CD4-positive, alpha-beta T cell treated with Interleukin-21 for 1 hour (primary cell): ENCODE results near the gene EXOSC1.
"Not testable (repeated sequence)": the region's sequence is repeated elsewhere in the genome, so short reads cannot be mapped to it uniquely, and the experiment has no call there.

Experiments
- DNase-seq: peaks from one replicate; pipeline ENCODE4 v3.0.0-alpha.2; 2020

Gene EXOSC1, protein sequence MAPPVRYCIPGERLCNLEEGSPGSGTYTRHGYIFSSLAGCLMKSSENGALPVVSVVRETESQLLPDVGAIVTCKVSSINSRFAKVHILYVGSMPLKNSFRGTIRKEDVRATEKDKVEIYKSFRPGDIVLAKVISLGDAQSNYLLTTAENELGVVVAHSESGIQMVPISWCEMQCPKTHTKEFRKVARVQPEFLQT

DNA sequence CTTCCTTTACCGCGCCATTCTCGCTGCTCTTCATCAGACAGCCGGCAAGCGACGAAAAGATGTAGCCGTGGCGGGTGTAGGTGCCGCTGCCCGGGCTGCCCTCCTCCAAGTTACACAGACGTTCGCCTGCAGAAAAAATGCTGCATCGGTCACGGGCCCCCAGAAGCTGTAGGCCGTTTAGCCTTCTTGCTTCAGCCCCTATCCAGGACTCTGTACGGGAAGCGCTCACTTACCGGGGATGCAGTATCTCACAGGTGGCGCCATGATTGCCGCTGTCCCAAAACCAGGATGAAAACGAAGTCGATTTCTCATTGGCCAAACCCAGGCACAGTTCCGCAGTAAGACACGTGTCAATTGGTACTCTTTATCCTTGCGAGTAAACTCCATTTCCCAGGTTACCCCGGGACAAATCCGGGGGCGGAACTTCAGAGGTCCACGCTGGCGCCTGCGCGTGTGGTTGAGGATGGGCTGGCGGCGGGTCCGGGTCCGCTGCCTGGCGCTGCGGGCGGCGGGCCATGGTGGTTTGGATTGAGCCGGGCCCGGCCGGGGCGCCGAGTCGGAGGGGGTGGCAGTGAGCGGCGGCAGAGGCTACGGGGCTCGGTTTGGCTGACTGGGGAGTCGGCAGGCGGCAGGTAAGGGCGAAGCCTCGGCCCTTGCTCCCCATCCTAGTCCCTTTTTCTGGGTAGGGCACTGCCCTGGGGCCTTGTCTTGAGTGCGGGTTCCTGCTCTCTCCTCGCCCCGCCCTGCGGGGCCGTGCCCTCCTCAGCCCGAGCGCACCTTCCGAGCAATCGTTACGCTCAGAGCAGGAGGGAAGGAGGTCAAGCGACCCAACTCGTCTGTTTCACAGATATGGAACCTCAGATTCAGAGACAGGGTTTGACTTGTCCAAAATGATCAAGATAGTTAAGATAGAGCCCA lies at the start of gene EXOSC1, which contains the start of gene ZDHHC16:
TSS of gene EXOSC1 (minus strand) at position 285 of the 918 bp plus-strand sequence. CDS start at position 264, 21 bp downstream.
TSS of gene ZDHHC16 (plus strand) at position 454 of the 918 bp plus-strand sequence. CDS start 5,501 bp downstream, outside the sequence.
- DNase-seq: peak; percentile 94

DNA sequence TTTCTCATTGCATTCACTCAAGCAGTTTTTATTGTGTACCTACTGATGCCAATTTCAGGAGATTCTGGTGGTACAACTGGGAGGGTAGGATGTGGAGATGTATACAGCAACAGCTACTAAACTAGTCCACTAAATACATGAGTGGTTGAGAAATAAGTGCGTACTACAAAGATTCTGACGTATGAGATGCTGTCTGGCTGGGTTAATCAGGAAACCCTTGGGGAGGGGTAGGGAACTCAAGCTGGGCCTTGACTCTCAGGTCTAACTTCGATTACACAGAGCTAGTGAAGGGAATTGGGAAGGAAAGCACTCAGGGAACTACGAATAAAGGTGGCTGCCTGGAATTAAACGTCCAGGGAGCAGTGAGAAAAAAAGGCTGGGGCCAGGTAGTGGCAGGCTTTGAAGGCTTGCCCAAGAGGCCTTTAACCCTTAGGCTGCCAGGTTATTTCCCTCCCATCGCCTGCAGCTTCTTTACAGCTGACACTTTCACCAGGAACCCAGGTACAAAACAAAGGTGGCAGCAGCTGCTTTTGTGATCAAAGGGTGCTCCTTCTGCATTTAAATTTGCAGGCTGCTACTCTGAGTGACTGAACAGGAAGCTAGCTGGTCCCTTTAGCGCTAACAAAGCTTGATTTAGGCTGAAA lies 49.2 kb upstream of the EXOSC1 start:
- peak; percentile 25 for DNase-seq

DNA sequence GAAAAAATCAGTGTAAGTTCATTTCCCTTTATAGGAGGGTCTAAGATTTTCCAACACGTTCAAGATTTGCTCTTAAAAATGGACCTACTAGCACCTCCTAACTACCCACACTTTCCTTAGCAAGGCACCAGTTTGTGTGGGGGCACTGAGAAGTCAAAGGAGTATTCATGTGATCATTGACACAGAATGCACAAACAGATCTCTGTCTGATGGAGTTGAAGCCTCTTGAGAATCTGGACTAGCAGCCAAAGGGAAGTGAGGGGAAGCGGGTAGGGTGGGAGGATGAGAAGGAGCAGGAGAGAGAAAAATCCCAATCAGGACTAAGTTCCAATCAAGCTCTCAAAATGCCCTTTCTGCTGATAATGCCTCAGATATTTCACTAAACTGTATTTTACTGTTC lies 48.3 kb upstream of the EXOSC1 start:
- no peak for DNase-seq

DNA sequence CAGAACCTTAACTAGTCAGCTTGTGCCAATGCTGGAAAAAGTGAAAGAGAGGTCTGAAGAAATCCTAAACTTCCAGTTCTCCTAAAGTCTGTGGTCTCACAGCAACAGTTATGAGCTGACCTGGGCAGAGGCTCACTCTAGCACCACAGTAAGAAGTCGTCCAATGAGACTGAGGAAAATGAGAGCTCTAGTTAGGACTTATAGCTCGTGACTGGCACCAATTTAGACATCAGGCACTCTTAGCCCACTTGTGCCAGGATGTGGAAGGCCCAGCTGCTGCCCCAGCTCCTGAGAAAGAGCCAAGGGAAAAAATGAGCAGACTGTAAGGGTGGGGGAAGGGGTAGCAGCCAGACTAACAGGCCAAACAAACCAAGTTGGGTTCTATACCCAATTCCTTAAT lies 44.8 kb upstream of the EXOSC1 start:
- DNase-seq: no peak

DNA sequence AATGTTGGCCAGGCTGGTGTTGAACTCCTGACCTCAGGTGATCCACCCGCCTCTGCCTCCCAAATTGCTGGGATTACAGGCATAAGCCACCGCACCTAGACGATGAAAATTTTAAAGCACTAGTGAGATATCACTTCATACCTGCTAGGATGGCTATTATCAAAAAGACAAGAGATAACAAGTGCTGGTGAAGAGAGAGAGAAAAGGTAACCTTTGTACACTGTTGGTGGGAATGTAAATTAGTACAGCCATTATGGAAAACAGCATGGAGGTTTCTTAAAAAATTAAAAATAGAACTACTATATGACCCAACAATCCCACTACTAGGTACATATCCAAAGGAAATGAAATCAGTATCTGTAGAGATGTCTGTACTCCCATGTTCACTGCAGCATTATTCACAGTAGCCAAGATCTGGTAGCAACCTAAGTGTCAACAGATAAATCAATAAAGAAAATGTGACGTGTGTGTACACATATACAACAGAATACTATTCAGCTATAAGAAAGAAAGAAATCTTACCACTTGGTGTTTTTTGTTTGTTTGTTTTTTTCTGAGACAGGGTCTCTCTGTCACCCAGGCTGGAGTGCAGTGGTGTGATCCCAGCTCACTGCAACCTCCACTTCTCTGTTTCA lies 40.0 kb upstream of the EXOSC1 start:
- no peak for DNase-seq

DNA sequence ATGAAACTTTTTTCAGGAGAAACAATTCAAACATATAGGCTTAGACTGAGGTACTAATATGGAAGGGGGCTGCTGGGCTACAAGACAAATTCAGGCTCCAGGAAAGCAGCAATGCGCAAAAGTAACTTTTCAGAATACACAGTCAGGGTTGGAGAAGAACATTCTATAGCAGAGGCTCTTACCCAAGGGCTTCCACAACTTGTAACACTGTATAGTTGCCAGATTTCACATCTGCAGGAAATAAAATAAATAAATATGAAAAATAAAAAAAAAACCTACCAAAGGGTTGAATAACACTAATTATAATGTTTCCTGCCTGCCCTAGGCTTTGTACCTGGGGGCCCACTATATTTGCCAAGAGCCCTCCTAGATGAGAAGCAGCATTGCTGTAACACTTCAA lies 38.1 kb upstream of the EXOSC1 start:
- DNase-seq: no peak

DNA sequence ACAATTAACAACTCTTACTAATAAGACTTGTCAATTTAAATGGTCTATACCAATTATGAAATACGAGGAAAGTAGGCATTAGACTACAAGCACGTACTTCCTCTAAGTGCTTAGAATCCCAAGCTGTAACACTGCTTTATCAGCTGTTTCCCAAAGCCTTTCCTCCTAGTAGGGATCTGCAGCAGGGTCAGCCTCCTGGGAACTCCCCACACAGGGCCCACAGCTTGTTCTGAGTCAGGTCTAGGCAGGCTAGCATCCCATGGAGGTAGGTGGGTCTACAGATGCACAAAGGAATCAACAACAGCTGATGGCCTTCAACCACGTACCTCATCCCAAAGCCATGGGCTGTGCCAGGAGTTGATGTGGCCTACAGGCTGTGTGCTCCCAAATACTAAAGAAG lies 37.7 kb upstream of the EXOSC1 start:
- DNase-seq: no peak

DNA sequence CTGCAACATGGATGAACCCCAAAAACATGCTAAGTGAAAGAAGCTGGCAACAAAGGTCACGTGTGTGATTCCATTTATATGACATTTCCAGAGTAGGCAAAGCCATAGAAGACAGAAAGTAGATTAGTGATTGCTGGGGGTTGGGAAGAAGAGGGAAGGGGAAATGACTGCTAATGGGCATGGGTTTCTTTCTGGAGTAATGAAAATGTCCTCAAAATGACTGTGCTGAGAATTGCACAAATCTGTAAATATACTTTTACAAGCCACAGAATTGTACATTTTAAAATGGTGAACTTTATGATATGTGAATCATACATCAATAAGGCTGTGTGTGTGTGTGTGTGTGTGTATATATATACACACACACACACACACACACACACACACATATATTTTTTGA lies 36.6 kb upstream of the EXOSC1 start:
- DNase-seq: no peak

DNA sequence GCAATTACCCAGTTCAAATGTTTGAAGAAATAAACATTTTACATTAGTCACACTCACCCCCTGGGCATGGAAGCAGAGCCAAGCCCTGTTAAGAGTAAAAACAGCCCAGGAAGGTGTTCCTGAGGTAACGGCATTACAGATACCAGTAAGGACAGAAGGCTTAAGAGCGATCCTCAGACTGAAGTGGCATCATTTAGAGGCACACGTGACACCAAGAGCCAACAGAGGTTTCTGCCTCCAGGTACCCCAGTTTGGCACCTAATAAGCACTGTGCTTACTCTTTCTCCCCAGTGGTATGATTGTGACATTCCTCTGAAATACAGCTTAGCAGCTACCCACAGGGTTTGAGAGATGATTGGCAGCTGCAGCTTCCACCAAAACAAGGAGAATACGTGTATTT lies 35.3 kb upstream of the EXOSC1 start:
- DNase-seq: no peak

DNA sequence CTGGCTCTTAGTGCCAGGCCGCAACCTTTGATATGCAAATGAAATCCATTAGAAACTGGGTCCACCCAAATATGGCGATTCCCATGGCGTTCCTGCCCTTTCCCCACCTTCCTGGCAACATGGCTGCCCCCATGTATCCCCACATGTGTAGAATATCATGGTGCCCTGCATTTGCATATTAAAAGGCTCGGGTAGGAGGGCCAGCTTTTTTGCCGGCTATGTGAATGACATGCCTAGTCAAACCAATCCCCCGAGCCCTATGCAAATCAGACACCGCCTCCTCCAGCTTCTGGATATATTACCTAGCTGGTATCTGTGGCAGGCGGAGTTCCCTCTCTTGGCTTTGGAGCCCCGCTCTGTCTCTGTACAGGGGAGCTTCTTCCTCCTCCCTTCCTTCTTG lies 34.1 kb upstream of the EXOSC1 start:
- DNase-seq: no peak

DNA sequence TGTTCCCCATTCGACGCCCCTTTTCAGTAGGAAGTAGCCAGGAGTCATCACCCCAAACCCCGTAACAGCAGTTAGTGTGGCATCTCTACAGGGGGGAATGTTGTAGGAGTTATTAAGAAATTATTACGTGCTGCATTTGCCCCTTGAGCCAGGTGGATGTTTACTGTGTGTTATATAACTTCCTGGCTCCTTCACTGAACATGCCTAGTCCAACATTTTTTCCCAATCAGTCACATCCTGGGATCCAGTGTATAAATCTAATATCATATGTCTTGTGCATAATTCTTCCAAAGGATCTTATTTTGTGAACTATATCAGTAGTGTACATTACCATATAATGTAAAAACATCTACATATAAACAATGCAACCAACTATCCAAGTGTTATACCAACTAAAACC lies 33.6 kb upstream of the EXOSC1 start:
- not testable (repeated sequence) for DNase-seq

DNA sequence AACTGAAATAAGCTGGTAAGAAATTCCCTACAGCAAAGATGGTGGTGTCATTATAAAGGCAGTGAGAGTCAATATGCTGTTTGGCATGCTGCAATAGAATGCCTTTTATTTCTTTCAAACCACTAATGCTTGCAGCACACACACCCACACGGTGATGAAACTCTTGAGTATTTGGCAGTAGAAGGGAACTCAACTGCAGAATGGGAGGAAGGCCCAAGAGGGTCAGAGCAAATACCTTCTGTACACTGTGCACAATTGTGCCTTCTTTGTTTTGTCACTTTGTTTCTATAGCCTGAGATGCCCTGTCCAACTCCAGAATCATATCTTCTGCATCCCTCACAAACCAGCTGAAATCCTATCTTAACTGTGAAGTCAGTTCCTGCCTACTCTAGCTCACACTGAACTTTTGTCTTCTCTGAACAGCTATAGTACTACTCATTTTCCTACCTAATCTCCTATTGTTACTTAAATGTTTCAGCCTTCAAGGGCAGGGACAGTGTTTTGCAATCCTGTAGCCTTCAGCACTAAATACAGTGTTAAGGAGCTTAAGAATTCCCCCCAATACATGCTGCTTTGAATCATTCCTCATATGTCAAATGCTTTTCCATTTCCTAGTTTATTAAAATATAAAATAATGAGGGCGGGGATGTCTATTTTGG lies 30.3 kb upstream of the EXOSC1 start:
- no peak for DNase-seq

DNA sequence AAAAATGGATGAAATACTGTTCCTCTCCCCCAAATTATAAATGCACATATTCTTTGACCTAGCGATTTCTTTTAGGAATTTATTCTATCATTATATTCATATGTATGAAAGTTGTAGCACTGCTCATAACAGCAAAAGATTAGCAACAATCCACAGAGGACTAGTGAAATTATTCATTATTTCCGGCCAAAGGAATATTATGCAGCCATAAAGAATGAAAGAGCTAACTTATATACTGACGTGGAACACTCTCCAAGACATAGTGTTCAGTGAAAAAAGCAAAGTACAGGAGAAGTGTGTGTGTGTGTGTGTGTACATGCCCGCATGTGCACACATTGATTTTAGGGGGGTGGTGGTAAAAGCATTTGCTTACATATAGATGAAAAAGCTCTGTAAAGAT lies 29.1 kb upstream of the EXOSC1 start:
- no peak for DNase-seq

DNA sequence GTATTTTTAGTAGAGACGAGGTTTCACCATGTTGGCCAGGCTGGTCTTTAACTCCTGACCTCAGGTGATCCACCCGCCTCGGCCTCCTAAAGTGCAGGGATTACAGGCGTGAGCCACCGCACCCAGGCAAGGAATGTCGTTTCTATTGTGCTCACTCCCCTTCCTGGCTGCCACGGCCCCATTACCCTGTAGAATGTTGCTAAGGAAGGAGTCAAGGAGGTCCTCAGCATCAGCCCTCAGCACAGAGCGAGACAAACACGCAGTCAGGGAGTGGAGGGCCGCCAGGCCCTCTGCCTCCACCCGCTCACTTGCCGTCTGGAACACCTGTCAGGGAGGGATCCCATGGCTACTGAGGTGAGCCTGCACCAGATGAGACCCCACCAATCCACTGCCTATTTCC lies 23.0 kb upstream of the EXOSC1 start:
- DNase-seq: not testable (repeated sequence)

DNA sequence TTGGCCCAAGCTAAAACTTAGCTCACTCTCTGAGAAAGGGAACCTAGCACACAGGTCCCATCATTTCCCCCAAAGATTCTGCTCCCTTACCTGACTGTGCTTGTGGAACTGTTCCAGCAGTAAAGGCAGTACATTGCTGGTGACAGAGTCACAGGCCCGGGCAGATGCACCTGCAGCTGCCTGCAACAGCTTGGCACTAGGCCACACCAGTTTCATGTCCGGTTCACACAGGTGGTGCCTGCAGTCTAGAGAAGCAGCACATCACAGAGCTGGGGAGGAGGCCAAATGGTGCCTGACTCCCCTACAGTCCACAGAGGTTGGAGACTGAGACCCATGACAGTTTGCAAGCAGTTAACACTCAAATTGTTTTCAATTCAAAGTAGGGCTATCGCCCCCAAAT lies 22.4 kb upstream of the EXOSC1 start:
- no peak for DNase-seq

DNA sequence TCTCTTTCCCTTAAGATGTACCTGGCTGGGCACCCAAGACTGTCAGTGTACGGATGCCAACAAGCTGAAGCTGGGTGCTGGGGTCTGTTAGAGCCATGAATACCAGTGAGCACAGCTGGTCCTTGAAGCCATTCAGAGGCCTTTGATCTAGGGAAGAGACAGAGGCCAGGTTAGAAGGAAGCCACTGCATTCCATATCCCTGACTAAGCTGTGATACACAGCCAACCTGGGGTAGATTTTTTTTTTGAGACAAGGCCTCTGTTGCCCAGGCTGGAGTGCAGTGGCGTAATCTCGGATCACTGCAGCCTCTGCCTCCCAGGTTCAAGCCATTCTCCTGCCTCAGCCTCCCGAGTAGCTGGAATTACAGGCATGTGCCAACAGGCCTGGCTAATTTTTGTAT lies 20.9 kb upstream of the EXOSC1 start:
- no peak for DNase-seq

DNA sequence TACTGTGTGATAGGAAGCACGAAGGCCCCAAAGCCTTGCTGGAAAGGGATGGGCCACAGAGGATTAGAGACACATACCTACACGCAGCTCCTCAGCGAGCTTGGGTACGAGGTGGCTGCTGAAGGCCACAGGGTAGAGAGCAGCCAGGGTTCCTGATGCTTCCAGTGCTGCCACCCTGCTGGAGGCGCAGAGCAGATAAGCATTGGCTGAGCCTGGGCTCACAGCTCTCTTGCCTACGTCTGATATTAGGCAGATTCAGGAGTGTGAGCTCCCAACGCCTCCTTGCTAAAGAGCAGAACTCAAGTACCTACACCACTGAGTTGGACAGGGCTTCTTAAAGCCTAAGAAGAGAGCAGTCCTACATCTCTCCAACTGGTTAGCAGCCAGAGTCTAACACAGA lies 20.2 kb upstream of the EXOSC1 start:
- no peak for DNase-seq

DNA sequence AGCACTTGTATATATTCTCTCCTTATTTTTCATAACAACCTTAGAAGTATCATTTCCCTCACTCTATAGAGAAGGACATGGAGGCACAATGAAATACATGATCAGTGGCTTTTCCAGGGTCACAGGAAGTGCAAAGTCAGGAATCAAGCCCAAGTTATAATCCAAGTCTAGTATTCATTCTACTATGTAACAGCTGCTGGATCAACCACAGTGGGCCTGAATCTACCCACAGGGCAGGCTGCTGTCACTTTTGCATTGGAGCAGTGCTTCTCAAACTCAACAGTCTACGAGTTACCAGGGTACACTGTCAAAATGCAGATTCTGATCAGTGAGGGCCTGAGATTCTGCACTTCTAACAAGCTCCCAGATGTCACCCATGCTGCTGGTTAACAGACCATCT lies 18.4 kb upstream of the EXOSC1 start:
- DNase-seq: no peak

DNA sequence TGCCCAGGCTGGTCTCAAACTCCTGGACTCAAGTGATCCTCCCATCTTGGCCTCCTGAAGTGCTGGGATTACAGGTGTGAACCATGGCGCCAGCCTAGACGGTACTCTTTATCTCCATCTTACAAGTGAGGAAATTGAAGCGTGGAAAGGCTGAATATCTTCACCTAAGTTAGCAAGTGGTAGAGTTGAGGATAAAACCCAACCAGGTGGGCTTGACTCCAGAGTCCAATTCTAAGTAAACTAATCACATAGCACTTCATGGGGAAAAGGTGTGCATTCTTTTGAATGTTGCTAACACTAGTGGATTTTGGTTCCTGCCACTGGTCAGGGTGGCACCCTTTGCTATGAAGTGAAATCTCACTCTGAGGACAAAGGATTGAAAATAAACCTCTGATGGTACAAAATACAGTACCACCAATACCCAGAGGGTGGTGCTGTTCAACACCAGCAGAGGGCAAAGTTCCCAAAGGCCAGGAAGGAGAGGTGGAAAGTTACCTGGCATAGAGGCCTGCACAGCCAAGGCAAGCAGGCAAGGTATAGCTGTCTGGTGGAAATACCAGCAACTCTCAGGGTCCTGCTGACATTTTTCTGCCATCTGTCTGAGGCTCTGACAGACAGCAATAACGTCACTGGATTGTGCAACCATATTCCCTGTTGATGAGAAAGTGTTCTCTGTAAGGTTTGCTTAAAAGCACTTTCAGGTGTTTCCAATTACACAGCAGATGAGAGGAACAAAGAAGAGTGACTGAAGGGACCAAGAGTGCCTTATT lies 17.7 kb upstream of the EXOSC1 start:
- peak; percentile 54 for DNase-seq

DNA sequence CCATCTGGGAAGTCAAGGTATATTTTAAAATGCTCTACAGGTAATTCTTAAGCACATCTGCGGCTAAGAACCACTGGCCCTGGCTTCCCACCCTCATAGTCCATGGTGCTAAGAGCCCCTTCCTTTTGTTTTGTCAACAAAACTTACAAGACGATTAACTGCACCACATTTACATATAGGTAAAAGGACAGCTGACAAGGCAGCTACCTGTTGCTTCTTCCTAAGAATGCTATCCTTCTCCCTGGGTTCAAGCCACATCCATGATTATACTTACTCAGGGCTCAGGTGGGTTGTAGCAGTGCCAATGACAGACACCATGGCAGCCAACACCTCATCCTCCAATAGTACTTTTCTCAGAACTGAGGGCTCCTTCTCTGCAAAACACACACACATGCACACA lies 16.5 kb upstream of the EXOSC1 start:
- DNase-seq: no peak

DNA sequence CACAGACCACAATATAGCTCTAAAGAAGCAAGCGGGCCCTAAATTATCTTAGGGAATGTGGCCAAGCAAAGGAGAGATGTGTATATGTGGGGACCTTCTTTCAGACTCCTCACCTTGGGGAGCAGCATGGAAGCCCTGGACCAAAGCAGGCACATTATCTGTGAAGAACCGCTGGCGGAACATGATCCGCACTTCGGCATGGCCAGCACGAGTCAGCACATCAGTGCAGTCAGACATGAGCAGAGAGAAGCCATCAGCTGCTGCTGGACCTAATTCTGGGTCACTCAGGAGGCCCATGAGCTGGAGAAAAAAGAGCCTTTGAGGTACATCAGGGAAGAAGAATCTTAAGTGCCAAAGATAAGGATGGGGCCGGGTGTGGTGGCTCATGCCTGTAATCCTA lies 14.1 kb upstream of the EXOSC1 start:
- no peak for DNase-seq

DNA sequence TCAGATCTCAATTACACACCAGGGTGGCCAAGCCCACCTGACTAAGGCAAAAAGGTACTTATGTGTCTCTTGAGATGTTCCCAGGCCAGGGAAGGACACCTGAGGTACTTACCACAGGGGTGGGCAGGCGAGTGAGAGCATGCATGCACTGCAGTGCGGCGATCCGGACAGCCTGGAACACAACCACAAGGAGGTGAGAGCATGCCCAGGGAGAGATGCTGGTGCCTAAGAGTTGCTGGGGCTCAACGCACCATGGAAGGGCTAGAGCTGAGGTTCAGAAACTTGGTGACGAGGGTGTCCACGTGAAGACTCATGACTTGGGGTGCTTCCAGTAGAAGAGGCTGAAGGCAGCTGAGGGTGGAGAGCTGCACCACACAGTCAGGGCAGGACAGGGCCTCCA lies 13.3 kb upstream of the EXOSC1 start:
- DNase-seq: no peak
